HG03571 (cell line): ENCODE data around the gene CNTN5.

Experiments used
- ATAC-seq: cut with Tn5 transposase; IDR thresholded peaks from one replicate; pipeline ENCODE4 v1.9.1; 2021; ENCODE audit not compliant: unreplicated experiment

CNTN5 gene

GRCh38 chr11:99371257-99371656 lies 350.5 kb downstream of the CNTN5 start:
- ATAC-seq = no peak

DNA sequence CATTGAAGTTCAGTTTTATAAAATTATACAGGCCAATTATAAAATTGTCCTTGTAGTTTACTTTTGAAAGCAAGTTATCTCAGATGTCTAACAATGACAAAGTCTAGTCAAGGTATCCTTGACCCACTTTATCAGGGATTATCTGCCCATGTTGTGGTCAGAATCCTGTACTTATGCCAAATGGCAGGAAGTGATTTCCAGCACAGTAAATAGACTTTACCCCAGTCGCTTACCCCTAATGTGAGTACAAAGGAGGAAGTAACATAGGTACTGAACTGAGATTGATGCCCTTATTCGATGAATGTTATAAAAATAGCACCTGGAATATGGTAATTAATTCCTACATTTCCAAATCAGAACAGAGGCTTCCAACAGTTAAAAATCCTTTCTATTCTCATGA lies 355.7 kb downstream of the CNTN5 start:
- ATAC-seq = no peak

DNA sequence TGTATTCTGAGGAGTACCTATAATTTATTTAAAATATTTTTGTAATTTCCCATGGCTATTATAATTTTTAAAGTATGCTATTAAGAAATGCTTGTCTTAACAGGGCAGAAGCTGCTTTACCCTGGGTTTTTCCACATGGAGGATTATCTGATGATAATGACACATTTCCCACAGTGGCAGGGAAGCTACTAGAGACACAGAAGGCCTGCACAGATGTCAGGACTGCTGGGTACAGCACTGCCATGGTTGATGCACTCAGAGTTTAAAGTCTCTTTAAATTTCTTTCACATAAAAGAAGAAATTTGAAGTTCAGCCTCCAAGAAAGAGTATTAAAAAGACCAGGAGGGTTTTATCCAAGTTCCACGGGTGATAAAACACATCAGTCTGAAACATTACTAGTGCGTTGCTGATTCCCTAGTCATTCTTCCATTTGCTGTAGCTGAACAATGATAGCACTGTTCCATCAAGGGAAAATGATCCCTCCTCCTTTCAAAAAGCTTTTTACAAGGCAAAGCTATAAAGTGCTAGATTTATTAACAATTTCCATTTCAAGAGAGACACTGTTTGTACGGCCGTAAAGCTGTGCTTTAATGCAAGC lies 363.0 kb downstream of the CNTN5 start:
- no peak for ATAC-seq

- ATAC-seq = no peak
These were observed 370.5 kb downstream of the CNTN5 start for GRCh38 chr11:99391245-99391644.

GRCh38 chr11:99406345-99406744 lies 385.6 kb downstream of the CNTN5 start:
- no peak for ATAC-seq

GRCh38 chr11:99410636-99411035 lies 389.9 kb downstream of the CNTN5 start:
- ATAC-seq = no peak

DNA sequence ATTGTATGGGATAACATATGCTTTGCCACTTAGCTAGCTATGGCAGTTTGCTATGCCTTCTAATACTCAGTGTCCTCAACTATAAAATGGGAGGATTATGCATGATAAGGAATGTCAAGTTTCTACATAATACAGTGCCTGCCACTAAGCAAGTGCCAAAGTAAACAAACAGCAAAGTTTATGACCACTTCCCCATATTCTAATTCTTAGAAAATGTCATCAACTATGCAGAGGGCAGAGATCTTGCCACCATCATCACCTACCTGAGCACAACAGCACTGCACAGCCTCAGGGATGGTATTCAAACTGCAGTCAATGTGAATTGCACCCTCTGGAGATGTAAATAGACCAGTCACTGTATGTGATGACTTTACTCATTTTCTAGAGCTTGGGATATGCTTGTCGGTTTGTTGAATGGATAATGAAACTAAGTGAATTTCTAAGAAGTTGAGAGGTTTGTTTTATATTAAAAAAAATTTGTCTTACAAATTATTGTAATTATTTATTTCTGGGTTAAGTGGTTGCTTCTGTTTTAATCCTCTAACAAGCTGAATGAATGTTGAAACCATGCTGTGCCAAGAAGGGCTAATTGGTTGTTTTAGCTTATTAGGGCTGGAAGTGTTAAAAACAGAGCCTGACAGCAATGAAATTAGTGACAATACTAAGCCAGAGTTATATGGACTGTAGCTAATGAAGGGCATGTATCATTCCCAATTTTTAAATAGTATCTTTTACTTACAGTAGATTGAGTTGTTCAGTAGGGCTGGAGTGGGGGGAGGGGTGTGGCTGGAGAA lies 398.4 kb downstream of the CNTN5 start:
- ATAC-seq = no peak

DNA sequence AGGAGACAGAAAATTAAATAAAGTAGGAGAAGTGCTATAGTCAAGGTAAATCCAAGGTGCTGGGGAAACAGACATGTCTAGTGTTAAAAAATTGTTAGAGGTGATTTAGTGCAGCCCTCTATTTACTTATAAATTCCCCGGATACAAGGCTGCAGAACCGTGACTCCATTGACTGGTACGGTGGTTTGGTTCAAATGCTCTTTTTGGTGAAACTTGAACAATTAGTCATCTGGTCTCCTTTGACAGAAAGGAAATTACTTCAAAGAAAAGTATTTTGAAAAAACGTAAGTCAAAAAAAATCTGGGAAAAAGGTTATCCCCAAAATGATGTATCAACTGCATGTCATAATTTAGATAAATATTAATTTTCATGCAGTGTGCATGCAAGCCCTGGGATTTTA lies 399.2 kb downstream of the CNTN5 start:
- ATAC-seq = no peak

DNA sequence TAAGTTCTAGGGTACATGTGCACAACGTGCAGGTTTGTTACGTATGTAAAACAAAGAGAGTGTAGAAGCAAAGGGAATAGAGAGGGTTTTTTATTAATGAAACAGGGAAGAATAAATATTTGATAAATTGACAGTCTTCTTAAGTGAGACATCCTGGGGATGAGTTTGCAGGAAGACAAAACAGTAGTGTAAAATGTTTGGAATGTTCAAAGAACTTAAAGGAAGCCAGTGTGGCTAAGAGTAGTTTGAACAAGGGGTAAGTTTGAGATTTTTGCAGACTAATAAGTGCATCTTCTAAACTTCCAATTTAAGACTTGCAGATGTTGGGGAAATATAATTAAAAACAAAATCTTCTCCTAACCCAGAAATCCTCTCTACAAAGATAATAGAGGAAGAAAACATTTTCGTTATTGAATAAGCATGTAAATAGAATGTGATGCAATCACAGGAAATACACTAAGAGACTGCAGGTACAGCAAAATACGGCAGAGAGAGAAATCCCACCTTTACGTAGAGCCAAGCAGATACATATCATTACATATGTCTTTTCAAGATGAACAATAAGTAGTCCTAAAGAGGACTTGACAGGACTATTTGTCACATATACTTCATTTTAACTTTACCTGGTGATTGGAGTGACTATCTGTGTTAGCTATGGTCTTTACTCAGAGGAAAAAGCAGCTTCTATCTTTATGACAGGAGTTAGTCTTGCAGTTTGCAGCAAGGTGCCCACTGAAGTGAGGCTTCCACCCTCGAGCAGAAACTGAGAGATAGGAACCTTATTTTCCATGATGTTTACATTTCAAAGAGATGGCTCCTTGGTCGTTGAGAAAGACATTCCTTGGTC lies 402.1 kb downstream of the CNTN5 start:
- no peak for ATAC-seq

DNA sequence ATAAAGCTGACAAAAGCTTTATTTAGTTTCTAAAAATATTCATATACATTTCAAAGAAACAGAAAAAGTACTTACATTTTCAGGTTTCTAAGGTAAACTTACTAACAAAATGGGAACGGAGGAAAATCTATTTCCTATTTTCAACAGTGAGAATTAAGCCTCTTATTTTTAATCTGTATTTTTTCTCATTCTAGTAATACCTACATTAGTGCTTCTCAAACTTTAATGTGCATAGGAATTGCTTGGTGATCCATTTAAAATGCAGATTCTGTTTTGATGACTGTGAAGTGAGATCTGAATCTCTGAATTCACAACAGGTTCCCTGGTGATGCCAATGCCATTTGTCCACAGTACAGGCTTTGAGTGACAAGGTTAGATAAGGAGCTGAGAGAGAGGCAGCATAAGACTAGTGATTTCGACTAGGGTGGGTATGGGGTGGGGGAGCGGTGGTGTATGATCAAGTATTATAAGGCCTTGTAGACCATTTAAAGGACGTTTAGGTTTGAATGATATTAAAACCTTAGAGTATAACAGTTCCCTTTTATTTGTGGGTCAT lies 402.8 kb downstream of the CNTN5 start:
- no peak for ATAC-seq

- ATAC-seq = no peak
These were observed 403.8 kb downstream of the CNTN5 start for GRCh38 chr11:99424313-99425084.

DNA sequence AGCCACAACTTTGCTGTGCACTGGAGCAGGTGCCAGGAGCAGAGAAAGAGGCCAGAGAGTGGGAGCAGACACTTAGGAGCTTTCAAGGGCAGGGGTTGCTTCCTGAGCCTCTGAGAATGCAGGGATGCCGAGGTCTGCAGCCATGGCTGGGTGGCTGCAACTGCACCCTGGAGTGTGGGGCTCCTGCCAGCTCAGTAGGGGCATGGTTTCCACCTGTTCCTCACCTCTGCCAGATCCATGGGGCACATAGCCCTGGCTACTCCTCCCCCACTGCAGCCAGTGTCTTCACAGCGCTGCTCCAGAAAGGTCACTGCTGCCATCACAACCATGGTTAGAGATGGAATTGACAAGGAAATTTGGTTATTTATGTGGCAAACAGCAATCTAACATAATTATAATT lies 404.8 kb downstream of the CNTN5 start:
- ATAC-seq = no peak

- ATAC-seq = no peak
These were observed 411.9 kb downstream of the CNTN5 start for GRCh38 chr11:99432677-99433076.

GRCh38 chr11:99443276-99443675 lies 422.5 kb downstream of the CNTN5 start:
- no peak for ATAC-seq

DNA sequence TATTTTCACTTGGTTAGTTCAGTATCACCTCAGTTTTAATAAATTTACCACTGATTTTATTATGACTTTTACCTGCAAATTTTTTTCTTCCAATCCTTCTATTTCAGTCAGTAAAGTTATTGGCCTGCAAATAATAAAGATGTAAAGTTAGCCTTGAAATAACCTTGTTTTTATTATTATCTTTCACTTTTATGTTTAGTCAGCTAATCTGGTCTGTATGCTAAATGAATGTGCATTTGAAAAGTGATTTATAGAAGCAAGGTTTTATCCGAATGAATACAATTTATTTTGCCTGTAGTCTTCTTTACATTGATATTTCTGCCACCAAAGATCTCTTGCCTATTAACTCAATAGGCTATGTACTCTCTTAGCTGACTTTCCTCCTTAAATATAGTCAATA lies 425.7 kb downstream of the CNTN5 start:
- no peak for ATAC-seq

- no peak for ATAC-seq
These were observed 428.6 kb downstream of the CNTN5 start for GRCh38 chr11:99449345-99449744.

- ATAC-seq = no peak
These were observed 431.3 kb downstream of the CNTN5 start for GRCh38 chr11:99452075-99452474.

GRCh38 chr11:99461913-99462312 lies 441.2 kb downstream of the CNTN5 start:
- ATAC-seq = no peak

- no peak for ATAC-seq
These were observed 444.2 kb downstream of the CNTN5 start for GRCh38 chr11:99464985-99465384.

- ATAC-seq = no peak
These were observed 468.8 kb downstream of the CNTN5 start for GRCh38 chr11:99489581-99489980.

DNA sequence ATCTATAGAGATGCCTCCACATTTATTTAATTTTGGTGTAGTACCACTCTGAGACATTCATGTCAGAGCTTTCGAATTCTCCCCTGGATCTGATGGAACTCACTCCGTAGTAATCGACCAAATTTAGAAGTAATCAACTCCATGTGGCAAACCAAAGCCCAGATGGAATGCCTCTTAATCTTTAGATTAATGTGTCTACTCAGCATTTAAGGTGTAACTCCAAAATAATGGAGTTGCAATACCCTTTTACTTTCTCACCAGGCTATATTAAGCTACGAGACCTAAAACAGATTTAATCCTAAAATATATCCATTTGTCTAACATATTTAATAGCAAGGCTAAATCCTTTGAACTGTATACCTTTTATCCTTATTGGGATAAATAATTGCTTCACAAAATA lies 473.3 kb downstream of the CNTN5 start:
- no peak for ATAC-seq
